HG02610 (cell line): Measurements from ENCODE around the gene TNRC6A.
"Not testable (repeated sequence)": the region's sequence is repeated elsewhere in the genome, so short reads cannot be mapped to it uniquely, and the experiment has no call there.

Experiments
- ATAC-seq: cut with Tn5 transposase; IDR thresholded peaks from one replicate; pipeline ENCODE4 v1.9.1; 2021; ENCODE audit warnings: mild to moderate bottlenecking, moderate library complexity; ENCODE audit not compliant: unreplicated experiment

The TNRC6A gene

GRCh38 chr16:24810951-24811843 lies 81.7 kb downstream of the TNRC6A start:
- ATAC-seq: no peak

DNA sequence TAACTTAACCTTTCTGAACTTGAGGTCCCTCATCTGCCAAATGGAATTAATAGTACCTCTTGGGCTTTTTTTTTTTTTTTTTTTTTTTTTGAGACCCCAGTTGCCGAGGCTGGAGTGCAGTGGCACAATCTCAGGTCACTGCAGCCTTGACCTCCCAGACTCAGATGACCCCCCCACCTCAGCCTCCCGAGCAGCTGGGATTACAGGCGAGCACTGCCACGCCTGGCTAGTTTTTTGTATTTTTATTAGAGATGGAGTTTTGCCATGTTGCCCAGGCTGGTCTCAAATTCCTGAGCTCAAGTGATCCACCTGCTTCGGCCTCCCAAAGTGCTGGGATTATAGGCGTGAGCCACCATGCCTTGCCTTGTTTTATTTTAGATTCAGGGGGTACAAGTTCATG lies 83.4 kb downstream of the TNRC6A start:
- not testable (repeated sequence) for ATAC-seq

GRCh38 chr16:24815021-24815420 lies 85.6 kb downstream of the TNRC6A start:
- ATAC-seq: no peak

GRCh38 chr16:24816688-24817087 lies 87.2 kb downstream of the TNRC6A start:
- no peak for ATAC-seq

DNA sequence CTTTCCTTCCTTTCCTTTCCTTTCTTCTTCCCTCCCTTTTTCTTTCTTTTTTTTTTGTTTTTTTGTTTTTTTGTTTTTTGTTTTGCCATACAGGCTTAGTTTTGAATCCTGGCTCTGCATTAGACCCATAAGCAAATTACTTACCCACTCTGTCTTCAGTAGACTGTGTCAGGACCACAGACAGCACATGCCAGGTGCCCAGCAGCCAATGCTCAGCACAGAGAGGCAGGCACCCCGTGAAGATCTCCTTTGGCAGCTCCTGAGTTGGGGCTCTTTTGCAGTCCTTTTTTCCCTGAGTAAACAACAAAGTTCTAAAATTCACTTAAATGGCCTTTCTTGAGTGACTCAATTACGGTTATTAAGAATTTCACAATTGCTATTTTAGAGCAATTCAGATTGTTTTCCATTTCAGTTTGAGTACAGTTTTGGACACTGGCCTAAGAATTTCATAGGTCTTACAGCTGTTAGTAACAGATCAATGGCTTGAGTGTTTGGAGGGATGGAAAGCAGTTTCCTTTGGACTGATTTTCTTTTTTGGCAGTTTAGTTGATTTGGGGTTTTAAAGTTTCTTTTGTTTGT lies 90.1 kb downstream of the TNRC6A start:
- ATAC-seq: no peak

DNA sequence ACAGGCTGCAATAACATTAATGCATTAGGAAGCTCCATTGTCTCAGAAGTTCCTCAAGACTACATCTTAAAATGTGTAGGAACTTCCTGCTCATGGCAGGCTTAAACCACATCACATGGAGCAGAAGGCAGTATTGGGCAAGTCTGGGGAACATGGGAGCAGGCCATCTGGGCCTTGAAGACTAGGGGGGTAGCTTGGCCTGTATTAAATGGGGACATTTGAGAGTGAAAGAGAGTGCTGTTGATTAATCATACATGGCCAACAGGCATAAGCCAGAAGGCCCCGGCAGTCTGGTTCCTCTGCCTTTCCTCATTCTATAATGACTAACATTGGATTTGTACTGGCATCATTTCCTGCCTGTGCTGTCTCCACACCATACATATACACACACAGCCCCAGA lies 91.1 kb downstream of the TNRC6A start:
- no peak for ATAC-seq

- ATAC-seq: no peak
Observed at GRCh38 chr16:24821129-24821528, 91.7 kb downstream of the TNRC6A start.

DNA sequence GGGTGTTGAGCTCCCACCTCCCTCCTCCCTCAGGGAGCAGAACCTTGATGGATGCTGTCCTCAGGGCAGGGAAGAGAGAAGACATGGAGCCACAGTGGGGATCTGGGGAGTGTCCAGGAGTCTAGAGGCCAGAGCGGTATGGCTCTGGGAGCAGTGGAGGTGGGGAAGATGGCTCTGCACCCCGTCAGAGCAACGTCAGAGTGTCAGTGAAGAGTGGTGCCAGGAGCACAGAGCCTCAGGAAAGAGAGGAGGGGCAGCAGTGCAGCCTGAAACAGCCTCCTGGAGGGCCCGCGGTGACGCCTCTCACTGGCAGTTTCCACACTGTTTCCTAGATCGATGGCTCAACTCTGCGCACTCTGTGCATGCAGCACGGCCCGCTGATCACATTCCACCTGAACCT lies 93.1 kb downstream of the TNRC6A start:
- no peak for ATAC-seq

- ATAC-seq: no peak
Observed at GRCh38 chr16:24822974-24823373, 93.5 kb downstream of the TNRC6A start.

DNA sequence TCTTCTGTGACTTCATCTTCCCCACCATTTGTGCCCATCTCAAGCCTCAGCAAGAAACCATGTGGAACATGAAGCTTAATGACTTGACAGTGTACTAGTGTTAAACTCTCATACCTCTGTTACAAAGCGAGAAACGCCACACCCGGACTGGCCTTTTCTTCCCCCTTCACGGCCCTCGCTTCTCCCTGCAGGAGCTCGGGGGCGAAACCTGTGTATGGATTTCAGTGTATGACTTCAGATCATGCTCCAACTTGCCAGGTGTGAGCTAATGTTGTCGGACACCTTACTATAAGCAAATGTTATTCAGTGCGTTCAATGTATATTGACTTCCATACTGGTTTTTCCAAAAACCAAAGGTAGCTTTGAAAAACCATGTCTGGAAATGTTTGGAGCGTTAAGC lies 96.2 kb downstream of the TNRC6A start:
- ATAC-seq: no peak

- ATAC-seq: no peak
Observed at GRCh38 chr16:24826096-24826690, 96.7 kb downstream of the TNRC6A start.

DNA sequence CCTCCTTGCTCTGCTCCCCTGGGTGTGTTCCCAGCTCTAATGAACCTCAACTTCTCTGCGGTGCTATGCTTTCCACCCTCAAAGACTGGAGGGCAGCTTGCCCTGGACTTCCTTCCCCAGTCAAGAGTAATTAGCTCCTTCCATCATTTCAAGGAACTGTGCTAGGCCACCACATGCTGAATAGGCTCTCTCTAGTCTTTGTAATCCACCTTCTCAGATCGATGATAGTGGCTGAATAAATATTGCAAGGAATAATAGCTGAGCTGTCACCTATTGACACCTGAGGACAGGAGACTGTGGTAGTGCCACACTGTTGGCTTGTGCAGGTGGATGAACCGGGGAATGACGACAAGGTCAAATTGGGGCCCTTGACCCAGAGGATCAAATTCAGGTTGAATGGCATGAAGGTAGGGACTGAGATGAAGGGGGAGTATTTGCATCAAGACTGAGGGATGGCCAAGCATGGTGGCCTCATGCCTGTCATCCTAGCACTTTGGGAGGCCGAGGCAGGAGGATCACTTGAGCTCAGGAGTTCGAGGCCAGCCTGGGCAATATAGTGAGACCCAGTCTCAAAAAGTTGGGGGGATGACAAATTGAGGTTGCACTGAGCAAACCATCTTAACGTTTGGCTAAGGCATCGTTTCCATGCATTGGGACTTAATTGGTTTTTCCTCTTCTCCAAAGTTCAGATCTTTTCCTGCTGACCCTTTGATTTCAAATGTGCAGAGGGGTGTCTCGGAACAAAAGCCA lies 97.5 kb downstream of the TNRC6A start:
- no peak for ATAC-seq

DNA sequence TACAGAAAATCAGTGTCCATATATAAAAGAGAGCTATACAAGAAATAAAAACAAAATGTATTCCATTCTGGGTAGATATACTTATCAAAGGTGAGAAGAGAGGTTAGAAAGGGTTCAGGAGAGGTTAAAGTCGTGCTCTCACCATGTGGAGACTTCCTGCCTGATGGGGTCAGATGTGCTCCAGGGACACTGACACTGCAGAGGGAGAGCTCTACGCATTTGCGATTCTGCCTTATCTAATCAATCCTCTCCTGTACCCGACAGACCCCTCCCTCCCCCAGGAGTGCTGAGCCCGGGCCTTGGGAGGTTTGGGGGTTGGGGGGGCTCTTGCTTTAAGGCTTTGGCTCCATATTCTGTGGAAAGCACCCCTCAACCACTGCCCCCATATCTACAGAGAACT lies 99.7 kb downstream of the TNRC6A start:
- no peak for ATAC-seq

DNA sequence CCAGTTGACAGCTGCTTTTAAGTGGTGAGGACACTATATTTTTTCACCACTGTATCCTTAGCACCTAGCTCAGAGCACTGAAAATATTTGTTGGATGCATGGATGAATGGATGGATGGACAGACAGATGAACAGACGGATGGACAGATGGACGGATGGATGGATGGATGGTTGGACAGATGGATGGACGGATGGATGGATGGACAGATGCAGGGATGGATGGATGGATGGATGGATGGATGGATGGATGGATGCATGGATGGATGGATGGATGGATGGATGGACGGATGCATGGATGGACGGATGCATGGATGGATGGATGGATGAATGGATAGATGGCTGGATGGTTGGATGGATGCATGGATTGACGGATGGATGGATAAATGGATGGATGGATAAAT lies 103.9 kb downstream of the TNRC6A start:
- ATAC-seq: no peak

DNA sequence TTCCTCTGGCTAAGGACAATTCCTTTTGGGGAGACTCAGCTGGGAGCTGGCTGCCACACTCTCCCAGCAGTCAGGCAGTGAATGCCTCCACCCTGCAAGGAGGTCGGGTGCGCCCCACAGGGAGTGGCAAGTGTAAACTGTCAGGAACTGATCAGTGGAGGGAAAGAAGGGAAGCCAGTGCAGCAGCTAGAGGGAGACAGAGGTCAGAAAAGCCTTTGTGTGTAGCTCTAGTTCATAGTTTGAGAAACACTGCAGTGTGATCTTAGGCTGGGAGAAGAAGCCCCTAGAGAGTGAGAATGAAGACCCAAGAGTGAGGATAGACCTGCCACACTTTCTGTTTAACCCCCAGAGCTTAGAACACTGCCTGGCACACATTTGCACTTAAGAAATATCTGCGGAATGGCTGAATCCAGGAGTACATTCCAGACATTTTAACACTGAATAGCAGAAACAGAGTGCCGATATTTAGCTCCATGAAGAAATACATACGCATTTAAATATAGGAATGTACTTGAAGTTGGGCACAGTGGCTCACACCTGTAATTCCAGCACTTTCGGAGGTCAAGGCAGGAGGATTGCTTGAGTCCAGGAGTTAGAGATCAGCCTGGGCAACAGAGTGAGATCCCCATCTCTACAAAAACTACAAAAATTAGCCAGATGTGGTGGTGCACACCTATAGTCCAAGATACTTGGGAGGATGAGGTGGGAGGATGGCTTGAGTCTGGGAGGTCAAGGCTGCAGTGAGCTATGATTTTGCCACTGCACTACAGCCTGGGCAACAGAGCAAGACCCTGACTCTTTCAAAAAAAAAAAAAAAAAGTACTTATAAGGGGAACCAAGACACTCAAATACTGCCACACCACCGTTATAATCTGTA lies 105.2 kb downstream of the TNRC6A start:
- no peak for ATAC-seq

DNA sequence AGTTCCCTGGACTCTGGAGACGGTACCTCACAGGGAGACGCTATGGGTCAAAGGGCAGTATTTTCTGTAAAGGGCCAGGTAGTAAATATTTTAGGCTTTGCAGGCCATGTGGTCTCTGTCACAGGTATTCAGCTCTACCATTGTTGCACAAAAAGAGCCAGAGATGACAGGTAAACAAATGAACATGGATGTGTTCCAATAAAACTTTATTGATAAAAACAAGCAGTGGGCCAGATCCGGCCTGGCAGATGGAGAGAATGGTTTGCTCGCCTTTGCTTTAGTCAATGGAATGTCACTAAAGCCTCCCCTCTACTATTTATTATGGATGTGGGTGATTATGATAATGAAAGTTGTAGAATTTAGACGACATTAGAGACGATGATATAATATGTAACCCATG lies 107.4 kb downstream of the TNRC6A start:
- no peak for ATAC-seq

DNA sequence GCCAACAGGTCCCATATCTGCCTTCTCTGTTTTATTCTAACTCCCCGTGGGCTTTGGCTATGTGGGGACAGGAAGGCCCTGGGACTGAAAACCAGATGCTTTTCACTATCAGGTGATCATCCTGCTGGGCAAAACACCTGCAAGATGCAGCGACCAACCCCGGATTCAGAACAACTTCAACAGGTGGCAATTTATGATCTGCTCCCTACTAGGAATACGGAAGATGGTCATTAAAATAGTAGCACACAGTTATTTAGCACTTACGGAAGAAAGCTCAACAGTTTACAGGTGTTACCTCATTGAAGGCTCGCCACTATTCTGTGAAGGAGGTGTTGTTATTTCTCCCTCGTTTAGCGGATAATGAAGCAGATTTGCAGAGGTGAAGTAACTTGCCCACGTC lies 108.5 kb downstream of the TNRC6A start:
- no peak for ATAC-seq

- ATAC-seq: no peak
Observed at GRCh38 chr16:24838554-24839266, 109.3 kb downstream of the TNRC6A start.

GRCh38 chr16:24839347-24839972 lies 110.0 kb downstream of the TNRC6A start:
- ATAC-seq: no peak
